ENCODE measurements around the gene ANKRD33B. TPM values are rescaled to one million over a fixed set of nuclear protein-coding genes. Genes with fewer than 3 reads are reported as not detected.

ANKRD33B gene
- total RNA-seq, 1 experiment from 2014 or later, result 6.9 TPM

GRCh38 chr5:10645671-10646070 lies 81.8 kb downstream of the ANKRD33B start:
- peaks cover 9 to 14% of the 10 kb centered on the region in 2 experiments for H3K4me1 Mint-ChIP-seq
- Histone ChIP-seq H3K9ac (ENCODE audit: extremely low read depth, insufficient read length, low read length) (no peak overlapping the region), H3K23me2 (ENCODE audit: insufficient read length, low read depth, low read length, poor library complexity, severe bottlenecking) (no peaks in the 10 kb centered on the region), H2AFZ (ENCODE audit: low read length) (no peak overlapping the region), H3K56ac (ENCODE audit: insufficient read length, low read depth, low read length) (no peak overlapping the region), H4K8ac (replicated peaks; ENCODE audit: insufficient read length, low read depth, low read length) (no peak overlapping the region), H3K79me2 (ENCODE audit: insufficient read depth, low read length) (0 out of 2 replicates have a peak, but pooled peaks cover 4% of the 10 kb centered on the region), H4K5ac (ENCODE audit: insufficient read length, low read depth, low read length) (no peak overlapping the region), H3K27ac (ENCODE audit: insufficient read length, low read depth, low read length) (no peak overlapping the region), H2BK5ac (ENCODE audit: insufficient read length, low read length) (no peak overlapping the region), H2BK12ac (ENCODE audit: insufficient read length, low read depth, low read length) (no peak overlapping the region), H3K4me2 (ENCODE audit: insufficient read depth, insufficient read length, low read length) (no peak overlapping the region), H3T11ph (ENCODE audit: low read length) (no peak overlapping the region), H3K14ac (ENCODE audit: insufficient read depth, low read length) (no peak overlapping the region), H2BK15ac (ENCODE audit: low read depth, low read length) (no peak overlapping the region), H3K23ac (ENCODE audit: insufficient read length, low read depth, low read length) (no peak overlapping the region), H4K91ac (ENCODE audit: insufficient read length, low read depth, low read length) (no peak overlapping the region), H3K27me3 (ENCODE audit: insufficient read depth, low read length) (no peaks in the 10 kb centered on the region), H3K79me1 (ENCODE audit: insufficient read depth, low read depth, low read length, poor library complexity, severe bottlenecking) (no peaks in the 10 kb centered on the region), H3K9me3 (ENCODE audit: control insufficient read depth, low read depth, low read length) (no peaks in the 10 kb centered on the region), H2BK20ac (ENCODE audit: low read depth, low read length, poor library complexity, severe bottlenecking) (no peak overlapping the region), H2BK120ac (ENCODE audit: low read depth, low read length, poor library complexity, severe bottlenecking) (no peak overlapping the region), H3K4me1 (ENCODE audit: insufficient read depth, low read length) (no peaks in the 10 kb centered on the region; the same call in 1 of the 2 replicates), H3K4ac (ENCODE audit: low read depth, low read length) (no peak overlapping the region), H2AK5ac (ENCODE audit: insufficient read length, low read length) (no peak overlapping the region), H4K20me1 (ENCODE audit: control insufficient read depth, insufficient read depth, insufficient read length) (no peaks in the 10 kb centered on the region), H3K18ac (ENCODE audit: insufficient read length, low read depth, low read length) (no peak overlapping the region)
- H3K9me3 Mint-ChIP-seq, result no peaks in the 10 kb centered on the region
- H3K27me3 Mint-ChIP-seq (ENCODE audit: low read depth), result peaks cover under 1% of the 10 kb centered on the region; the same call in 1 of the 2 replicates
- H3K27ac Mint-ChIP-seq, result no peak overlapping the region; a peak in 1 of 7 replicates
- no peak overlapping the region; a peak in 1 of 5 replicates for H3K4me3 Mint-ChIP-seq
- no CpG with 5 or more reads among the region's 6 CpGs for WGBS (ENCODE audit: extremely low coverage, insufficient read length, low lambda C conversion rate)
- peak; percentile 22 for DNase-seq
- H3K36me3 Mint-ChIP-seq (ENCODE audit: insufficient read depth in 1 of 3, low read depth in 3 of 3), result peaks cover 0 to 3% (median 2%) of the 10 kb centered on the region in 3 experiments; a peak in 2 of 7 replicates
- no peak for TF ChIP-seq CTCF (conservative IDR thresholded peaks at IDR 0.05)
